RWPE1 (cell line): ENCODE measurements around the gene FEV.

Experiments used
- CTCF ChIA-PET: fragments of 350-600 bp; sonication (Branson Sonifier 250); formaldehyde crosslinking; extraction: SDS; loops from one replicate; lab custom pipeline; 2021; lab: Yijun Ruan, JAX
- POLR2A ChIA-PET: fragments of 400-600 bp; formaldehyde crosslinking; extraction: SDS; loops from one replicate; lab custom pipeline; 2020; ENCODE audit warnings: antibody characterized with exemption; ENCODE audit not compliant: low non-redundant PET; lab: Yijun Ruan, JAX
- DNase-seq: peaks from one replicate; pipeline ENCODE4 v3.0.0; 2012; ENCODE audit warnings: low spot score
- H3K27ac ChIP-seq: fragments of 450-650 bp; 2 replicates; pipeline ENCODE4 v1.5.1; 2017
- CTCF ChIP-seq: fragments of 450-650 bp; conservative IDR thresholded peaks from 2 replicates; pipeline ENCODE4 v1.5.1; 2017; ENCODE audit warnings: low read depth, mild to moderate bottlenecking

Gene FEV

DNA sequence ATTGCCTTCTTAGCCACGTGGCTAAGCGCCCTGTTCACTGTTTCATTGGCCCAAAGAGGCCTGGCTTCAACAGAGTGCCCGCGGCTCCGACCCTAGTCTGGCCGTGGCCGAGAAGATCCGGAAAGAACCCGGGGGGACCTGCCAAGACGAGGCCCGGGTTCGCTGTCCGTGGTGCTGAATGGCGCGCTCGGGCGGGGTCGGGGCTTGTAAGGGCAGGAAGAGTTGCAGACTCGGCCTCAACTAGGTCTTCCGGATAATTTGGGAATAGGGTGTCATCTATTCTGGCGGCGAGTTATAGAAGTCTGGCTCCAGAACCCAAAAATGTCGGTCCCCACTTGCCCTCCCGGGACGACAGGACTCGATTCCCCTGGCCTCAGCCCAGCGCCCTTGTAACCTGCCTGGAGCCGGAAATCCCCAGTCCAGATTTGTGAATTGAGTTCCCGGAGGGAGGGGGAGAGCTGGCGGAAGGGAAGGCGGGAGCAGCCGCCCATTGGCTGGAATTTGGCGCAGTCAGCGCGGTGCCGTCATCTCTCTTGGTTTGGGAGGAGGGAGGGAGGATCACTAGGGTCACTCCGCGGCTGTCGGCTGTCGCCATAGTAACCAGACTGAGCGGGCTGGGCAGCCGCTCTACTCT lies 22.0 kb downstream of the FEV start:
- POLR2A ChIA-PET: no interaction called here
- DNase-seq: peak; percentile 71
- H3K27ac ChIP-seq: no peak overlapping the region
- no peak for TF ChIP-seq CTCF
- CTCF ChIA-PET: no interaction called here

GRCh38 chr2:218961651-218962570 lies 23.1 kb downstream of the FEV start:
- POLR2A ChIA-PET: no interaction called here
- no peak for TF ChIP-seq CTCF
- DNase-seq: peak; percentile 71
- no peak overlapping the region for H3K27ac ChIP-seq
- CTCF ChIA-PET: interaction anchor here (0.6 to 1.0 kb wide), 3 partner anchors 18 to 252 kb away, joined by 3 to 5 read pairs (median 4); no protein-coding TSS in a partner anchor

DNA sequence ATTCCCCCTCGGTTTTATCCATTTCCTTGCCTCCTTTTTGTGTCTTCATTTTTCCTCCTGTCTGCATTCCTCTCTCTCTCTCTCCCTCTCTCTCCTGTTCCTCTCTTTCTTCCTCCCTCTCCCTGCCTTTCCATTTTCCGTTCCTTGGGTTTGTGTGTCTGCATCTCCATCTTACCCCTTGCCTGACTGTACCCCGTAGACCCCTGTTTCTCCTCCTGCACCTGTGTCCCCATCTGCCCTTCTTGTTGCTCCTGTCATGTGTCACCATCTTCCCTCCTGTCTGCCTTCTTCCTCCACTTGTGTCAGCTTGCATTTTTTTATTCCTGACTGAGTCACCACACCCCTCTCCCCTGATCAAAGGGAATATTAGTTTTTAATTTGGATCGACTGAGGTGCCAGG lies 23.8 kb downstream of the FEV start:
- no peak for TF ChIP-seq CTCF
- ChIA-PET POLR2A (no interaction called here), CTCF (interaction anchor here (0.6 to 1.0 kb wide), 4 partner anchors 19 to 251 kb away, joined by 3 to 8 read pairs (median 4); no protein-coding TSS in a partner anchor)
- DNase-seq: no peak
- no peak overlapping the region for H3K27ac ChIP-seq

DNA sequence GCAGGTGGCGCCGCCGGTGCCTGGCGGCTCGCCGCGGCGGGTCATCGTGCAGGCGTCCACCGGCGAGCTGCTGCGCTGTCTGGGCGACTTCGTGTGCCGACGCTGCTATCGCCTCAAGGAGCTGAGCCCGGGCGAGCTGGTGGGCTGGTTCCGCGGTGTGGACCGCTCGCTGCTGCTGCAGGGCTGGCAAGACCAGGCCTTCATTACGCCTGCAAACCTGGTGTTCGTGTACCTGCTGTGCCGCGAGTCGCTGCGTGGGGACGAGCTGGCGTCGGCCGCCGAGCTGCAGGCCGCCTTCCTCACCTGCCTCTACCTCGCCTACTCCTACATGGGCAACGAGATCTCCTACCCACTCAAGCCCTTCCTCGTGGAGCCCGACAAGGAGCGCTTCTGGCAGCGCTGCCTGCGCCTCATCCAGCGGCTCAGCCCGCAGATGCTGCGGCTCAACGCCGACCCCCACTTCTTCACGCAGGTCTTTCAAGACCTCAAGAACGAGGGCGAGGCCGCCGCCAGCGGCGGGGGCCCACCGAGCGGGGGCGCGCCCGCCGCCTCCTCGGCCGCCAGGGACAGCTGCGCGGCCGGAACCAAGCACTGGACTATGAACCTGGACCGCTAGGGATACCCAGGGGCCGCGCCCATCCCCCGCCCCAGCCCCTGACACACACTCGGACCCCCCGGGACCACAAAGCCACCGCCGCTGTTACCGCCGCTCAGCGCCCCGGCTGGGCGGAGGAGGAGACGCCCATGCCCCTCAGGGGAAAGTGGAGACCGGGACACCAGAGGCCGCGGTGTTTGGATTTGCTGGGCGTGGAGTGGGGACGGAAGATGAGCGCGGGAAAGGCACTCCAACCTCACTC lies 24.4 kb downstream of the FEV start:
- ChIA-PET POLR2A (no interaction called here), CTCF (interaction anchor here (0.7 to 1.0 kb wide), 2 partner anchors 20 to 24 kb away, joined by 3 to 8 read pairs; no protein-coding TSS in a partner anchor)
- no peak for DNase-seq
- no peak overlapping the region for H3K27ac ChIP-seq
- TF ChIP-seq CTCF: no peak

DNA sequence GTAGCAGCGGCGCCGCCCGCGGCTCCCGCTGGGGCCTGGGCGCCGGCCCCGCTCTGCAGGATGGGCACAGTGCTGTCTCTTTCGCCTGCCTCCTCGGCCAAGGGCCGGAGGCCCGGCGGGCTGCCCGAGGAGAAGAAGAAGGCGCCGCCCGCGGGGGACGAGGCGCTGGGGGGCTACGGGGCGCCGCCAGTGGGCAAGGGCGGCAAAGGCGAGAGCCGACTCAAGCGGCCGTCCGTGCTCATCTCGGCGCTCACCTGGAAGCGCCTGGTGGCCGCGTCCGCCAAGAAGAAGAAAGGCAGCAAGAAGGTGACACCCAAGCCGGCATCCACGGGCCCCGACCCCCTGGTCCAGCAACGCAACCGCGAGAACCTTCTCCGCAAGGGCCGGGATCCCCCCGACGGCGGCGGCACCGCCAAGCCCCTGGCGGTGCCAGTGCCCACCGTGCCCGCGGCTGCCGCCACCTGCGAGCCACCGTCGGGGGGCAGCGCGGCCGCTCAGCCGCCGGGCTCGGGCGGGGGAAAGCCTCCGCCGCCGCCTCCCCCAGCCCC lies 25.1 kb downstream of the FEV start:
- TF ChIP-seq CTCF: no peak
- no peak for DNase-seq
- POLR2A ChIA-PET: no interaction called here
- H3K27ac ChIP-seq: no peak overlapping the region
- CTCF ChIA-PET: interaction anchor here (0.6 to 0.9 kb wide), 5 partner anchors 8 to 107 kb away, joined by 3 to 5 read pairs (median 3); no protein-coding TSS in a partner anchor
